DMS153 treated with DMSO at 0.1 percent for 48 hours (cell line): ENCODE data around the gene TRIM41.
"Not testable (repeated sequence)": the region's sequence is repeated elsewhere in the genome, so short reads cannot be mapped to it uniquely, and the experiment has no call there.

Experiments used
- DNase-seq: peaks from one replicate; lab custom pipeline; 2025; ENCODE audit not compliant: unreplicated experiment; lab: John Stamatoyannopoulos, UW

Gene TRIM41

GRCh38 chr5:181283347-181283746 lies 60.3 kb downstream of the TRIM41 start:
- no peak for DNase-seq

GRCh38 chr5:181283841-181284755 lies 61.0 kb downstream of the TRIM41 start:
- not testable (repeated sequence) for DNase-seq
